Measurements from ENCODE around the gene SPAG9.

The SPAG9 gene

DNA sequence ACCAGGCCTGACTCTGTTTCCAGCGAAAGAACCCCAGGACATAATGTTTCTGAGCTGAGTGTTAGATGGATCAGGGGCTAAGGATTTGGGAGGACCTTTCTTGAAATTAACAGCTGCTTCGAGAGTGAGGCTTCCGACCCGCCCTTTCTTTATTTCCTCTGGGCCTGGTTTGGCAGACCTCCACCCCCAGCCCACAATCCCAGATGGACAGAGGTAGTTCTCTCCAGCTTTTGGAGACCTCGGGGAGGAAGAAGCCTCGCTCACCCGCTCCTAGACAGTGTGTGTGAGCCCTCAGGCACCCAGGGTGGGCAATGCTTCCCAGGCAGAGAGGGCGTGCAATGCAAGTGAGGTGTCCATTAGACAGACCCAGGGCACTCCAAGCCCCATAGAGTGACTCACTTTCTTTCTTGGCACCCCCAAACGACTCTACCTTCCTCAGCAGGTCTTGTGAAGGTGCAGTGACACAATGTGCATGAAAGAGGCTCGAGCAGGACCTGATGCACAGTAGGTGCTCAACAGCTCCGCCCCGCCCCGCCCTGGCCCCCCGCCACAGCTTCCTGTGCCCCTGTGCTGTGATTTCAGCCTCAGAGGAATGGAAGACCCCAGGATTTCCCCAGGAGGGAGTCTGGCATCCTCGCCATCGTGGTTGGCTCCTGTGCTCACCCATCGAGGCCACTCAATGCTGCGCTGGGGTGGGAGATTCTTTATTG is 203.8 kb downstream of the SPAG9 start:
- ATAC-seq (ENCODE audit: insufficient read depth, low read depth) (no peak), DNase-seq (no peak)
- H2AFZ ChIP-seq (ENCODE audit: low read depth, low read length), result no peak overlapping the region
- H3K9ac ChIP-seq (ENCODE audit: low read depth, low read length), result no peak overlapping the region
- H3K9me3 ChIP-seq (ENCODE audit: insufficient read depth, low read length, severe bottlenecking), result no peaks in the 10 kb centered on the region
- H3K4me1 ChIP-seq (ENCODE audit: insufficient read depth, low read length), result no peaks in the 10 kb centered on the region
- peaks cover under 1% of the 10 kb centered on the region for H3K27me3 ChIP-seq (ENCODE audit: insufficient read depth, low read length, poor library complexity)
- TF ChIP-seq, protein P1, sequence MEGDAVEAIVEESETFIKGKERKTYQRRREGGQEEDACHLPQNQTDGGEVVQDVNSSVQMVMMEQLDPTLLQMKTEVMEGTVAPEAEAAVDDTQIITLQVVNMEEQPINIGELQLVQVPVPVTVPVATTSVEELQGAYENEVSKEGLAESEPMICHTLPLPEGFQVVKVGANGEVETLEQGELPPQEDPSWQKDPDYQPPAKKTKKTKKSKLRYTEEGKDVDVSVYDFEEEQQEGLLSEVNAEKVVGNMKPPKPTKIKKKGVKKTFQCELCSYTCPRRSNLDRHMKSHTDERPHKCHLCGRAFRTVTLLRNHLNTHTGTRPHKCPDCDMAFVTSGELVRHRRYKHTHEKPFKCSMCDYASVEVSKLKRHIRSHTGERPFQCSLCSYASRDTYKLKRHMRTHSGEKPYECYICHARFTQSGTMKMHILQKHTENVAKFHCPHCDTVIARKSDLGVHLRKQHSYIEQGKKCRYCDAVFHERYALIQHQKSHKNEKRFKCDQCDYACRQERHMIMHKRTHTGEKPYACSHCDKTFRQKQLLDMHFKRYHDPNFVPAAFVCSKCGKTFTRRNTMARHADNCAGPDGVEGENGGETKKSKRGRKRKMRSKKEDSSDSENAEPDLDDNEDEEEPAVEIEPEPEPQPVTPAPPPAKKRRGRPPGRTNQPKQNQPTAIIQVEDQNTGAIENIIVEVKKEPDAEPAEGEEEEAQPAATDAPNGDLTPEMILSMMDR (IDR thresholded peaks at IDR 0.05; ENCODE audit: borderline replicate concordance, extremely low read depth, low read length, poor library complexity, severe bottlenecking), result no peak
- TF ChIP-seq EZH2 (IDR thresholded peaks at IDR 0.05; ENCODE audit: borderline replicate concordance, low read depth, low read length, severe bottlenecking), result no peak
- H3K4me2 ChIP-seq (ENCODE audit: insufficient read depth, low read length), result no peak overlapping the region
- H3K36me3 ChIP-seq (ENCODE audit: insufficient read depth, low read length), result no peaks in the 10 kb centered on the region
- H3K4me3 ChIP-seq (ENCODE audit: low read depth in 1 of 2, low read length in 2 of 2), result no peak overlapping the region
- H3K79me2 ChIP-seq (ENCODE audit: insufficient read depth, low read length), result no peaks in the 10 kb centered on the region
- H4K20me1 ChIP-seq (ENCODE audit: insufficient read depth, low read length), result no peaks in the 10 kb centered on the region
- H3K27ac ChIP-seq (ENCODE audit: low read length), result no peak overlapping the region

DNA sequence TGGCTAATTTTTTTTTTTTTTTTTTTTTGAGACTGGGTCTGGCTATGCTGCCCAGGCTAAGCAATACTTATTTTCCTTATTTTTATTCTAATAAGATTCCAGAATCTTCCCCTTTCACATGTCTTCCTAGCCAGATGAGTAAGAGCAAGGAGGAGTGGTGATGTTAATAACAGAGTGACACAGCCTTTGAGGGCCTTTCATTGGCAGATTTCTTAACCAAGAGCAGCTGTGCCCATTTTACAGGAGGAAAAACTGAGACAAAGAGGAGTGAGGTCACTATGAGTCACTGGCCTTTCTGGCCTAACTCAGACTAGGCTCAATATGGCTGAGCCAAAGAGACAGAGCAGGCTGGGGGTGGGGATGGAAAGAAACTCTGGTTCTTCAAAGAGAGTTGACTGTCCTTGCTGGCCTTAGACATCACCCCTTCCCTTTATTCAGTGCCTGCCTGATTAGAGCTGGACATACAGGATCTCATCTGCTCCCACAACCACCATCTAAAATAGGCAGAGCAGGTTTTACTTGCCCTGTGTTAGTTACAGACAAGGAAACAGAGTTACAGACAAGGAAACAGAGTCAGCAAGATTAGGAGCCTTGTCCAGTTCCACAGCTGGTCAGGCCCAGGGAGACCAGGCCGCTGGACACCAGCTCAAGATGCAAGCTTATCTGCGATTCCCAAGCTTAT is 204.5 kb downstream of the SPAG9 start:
- Histone ChIP-seq H2AFZ (ENCODE audit: low read depth, low read length) (no peak overlapping the region), H3K4me3 (ENCODE audit: low read depth in 1 of 2, low read length in 2 of 2) (no peak overlapping the region), H4K20me1 (ENCODE audit: insufficient read depth, low read length) (no peaks in the 10 kb centered on the region), H3K36me3 (ENCODE audit: insufficient read depth, low read length) (no peaks in the 10 kb centered on the region), H3K4me1 (ENCODE audit: insufficient read depth, low read length) (no peaks in the 10 kb centered on the region), H3K27me3 (ENCODE audit: insufficient read depth, low read length, poor library complexity) (peaks cover 2% of the 10 kb centered on the region), H3K9ac (ENCODE audit: low read depth, low read length) (no peak overlapping the region), H3K27ac (ENCODE audit: low read length) (no peak overlapping the region), H3K79me2 (ENCODE audit: insufficient read depth, low read length) (no peaks in the 10 kb centered on the region), H3K9me3 (ENCODE audit: insufficient read depth, low read length, severe bottlenecking) (no peaks in the 10 kb centered on the region), H3K4me2 (ENCODE audit: insufficient read depth, low read length) (no peak overlapping the region)
- DNase-seq, result no peak
- TF ChIP-seq EZH2 (IDR thresholded peaks at IDR 0.05; ENCODE audit: borderline replicate concordance, low read depth, low read length, severe bottlenecking), result no peak
- TF ChIP-seq, protein P1 (IDR thresholded peaks at IDR 0.05; ENCODE audit: borderline replicate concordance, extremely low read depth, low read length, poor library complexity, severe bottlenecking), result no peak
- no peak for ATAC-seq (ENCODE audit: insufficient read depth, low read depth)

DNA sequence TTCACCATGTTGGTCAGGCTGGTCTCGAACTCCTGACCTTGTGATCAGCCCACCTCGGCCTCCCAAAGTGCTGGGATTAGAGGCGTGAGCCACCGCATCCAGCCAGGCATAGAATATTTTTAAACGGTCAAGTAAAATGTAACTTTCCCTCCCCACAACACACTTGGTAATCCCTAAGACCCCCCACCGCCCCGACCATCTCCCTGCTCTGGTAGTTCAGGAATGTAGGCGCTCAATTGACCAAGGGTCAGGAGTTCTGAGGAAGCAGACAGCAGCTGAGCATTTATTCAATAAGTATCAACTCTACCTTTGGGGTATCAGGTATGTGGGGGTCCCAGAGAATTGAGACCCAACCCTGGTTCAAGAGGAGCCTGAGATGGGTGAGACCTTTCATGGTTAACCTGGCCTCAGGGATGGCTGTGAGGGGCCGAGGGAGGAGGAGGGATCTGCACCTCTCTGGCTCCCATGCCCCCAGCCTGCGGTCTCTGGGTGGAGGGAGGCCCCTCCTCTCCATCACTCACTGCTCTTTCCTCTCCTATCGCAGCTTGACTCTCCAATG is 206.1 kb downstream of the SPAG9 start:
- ATAC-seq (ENCODE audit: insufficient read depth, low read depth) (no peak), DNase-seq (no peak)
- Histone ChIP-seq H3K4me3 (ENCODE audit: low read depth in 1 of 2, low read length in 2 of 2) (no peak overlapping the region), H3K79me2 (ENCODE audit: insufficient read depth, low read length) (no peaks in the 10 kb centered on the region), H3K27ac (ENCODE audit: low read length) (no peak overlapping the region), H4K20me1 (ENCODE audit: insufficient read depth, low read length) (no peaks in the 10 kb centered on the region), H3K9ac (ENCODE audit: low read depth, low read length) (no peak overlapping the region), H3K4me1 (ENCODE audit: insufficient read depth, low read length) (peaks cover 11% of the 10 kb centered on the region), H2AFZ (ENCODE audit: low read depth, low read length) (no peak overlapping the region), H3K4me2 (ENCODE audit: insufficient read depth, low read length) (no peak overlapping the region), H3K27me3 (ENCODE audit: insufficient read depth, low read length, poor library complexity) (peaks cover 4% of the 10 kb centered on the region), H3K36me3 (ENCODE audit: insufficient read depth, low read length) (no peaks in the 10 kb centered on the region), H3K9me3 (ENCODE audit: insufficient read depth, low read length, severe bottlenecking) (no peaks in the 10 kb centered on the region)
- TF ChIP-seq, protein P1 (IDR thresholded peaks at IDR 0.05; ENCODE audit: borderline replicate concordance, extremely low read depth, low read length, poor library complexity, severe bottlenecking), result no peak
- no peak for TF ChIP-seq EZH2 (IDR thresholded peaks at IDR 0.05; ENCODE audit: borderline replicate concordance, low read depth, low read length, severe bottlenecking)

Data from DND-41 (cell line).